ENCODE results near the gene FOXI1.

Gene FOXI1

DNA sequence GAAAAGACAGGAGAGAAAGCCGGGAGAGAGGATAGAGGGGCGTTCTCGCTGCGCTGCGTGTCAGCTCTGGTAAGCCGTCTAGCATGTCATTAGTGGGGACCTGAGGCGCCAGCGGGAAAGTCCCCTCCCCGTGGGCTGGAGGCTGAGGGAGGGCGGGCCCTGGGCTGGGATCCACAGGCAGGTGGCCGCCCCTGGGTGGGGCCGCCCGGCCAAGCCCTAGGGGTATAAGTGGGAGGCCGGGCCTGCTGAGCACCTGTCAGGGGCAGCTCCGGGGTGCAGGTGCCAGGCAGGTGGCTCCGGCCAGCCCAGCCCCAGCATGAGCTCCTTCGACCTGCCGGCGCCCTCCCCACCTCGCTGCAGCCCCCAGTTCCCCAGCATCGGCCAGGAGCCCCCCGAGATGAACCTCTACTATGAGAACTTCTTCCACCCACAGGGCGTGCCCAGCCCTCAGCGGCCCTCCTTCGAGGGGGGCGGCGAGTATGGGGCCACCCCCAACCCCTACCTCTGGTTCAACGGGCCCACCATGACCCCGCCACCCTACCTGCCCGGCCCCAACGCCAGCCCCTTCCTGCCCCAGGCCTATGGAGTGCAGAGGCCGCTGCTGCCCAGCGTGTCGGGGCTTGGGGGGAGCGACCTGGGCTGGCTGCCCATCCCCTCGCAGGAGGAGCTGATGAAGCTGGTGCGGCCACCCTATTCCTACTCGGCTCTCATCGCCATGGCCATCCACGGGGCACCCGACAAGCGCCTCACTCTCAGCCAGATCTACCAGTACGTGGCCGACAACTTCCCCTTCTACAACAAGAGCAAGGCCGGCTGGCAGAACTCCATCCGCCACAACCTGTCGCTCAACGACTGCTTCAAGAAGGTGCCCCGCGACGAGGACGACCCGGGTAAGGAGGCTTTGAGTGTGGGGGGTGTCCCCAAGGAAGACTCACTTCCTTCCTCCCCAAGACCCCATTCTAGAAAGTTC is at the start of gene FOXI1:
Gene FOXI1 (plus strand): TSS at position 256 of the 970 bp plus-strand sequence. CDS start 61 bp downstream, at position 317.
- no peak for DNase-seq

DNA sequence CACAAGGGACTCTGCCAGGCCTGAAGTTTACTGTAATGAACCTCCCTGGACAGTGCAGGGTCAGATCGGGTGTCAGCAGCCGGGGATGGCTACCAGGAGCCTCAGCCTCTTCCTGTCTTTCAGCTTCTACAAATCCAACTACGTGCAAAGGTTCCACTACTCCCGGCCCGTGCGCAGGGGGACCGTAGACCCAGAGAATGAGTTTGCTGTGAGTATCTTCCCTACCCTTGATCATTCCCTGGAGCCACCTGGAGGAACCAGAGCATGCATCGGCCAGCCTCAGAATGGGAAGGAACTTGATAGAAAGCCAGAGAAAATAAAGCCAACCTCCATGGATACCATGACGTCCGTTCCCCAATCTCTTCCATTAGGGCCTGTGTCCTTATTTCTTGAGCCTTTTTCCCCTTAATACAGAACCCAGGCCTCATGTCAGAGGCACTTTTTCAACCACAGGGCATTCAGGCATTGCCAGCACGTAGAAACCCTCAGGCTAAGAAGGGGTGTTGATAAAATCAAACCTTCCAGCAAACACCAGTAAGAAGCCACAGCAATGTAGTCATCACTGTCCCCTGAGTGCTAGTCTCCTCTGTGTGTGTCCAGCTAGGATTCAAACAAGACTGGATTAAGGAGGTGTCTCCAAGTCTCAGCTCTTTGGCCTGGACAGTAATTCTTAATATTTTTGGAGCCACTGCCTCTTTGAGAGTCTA is 49.0 kb upstream of the FOXI1 start:
- no peak for DNase-seq

DNA sequence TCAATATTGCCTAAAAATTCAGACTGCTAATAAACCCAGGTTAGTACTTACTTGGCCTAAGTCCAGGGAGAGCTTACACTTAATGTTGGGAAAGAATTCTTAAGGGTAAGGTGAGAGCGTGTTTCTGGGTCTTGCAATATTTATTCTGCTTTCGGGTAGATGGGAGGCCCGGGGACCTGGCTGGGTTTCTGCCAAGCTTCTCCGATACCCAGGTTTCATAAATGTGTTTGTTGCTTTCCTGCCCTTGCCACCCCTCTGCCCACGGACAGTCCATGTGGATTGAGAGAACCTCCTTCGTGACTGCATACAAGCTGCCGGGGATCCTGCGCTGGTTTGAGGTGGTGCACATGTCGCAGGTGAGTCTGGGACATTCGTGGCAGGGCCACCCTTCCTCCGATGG is 48.4 kb upstream of the FOXI1 start:
- no peak for DNase-seq

DNA sequence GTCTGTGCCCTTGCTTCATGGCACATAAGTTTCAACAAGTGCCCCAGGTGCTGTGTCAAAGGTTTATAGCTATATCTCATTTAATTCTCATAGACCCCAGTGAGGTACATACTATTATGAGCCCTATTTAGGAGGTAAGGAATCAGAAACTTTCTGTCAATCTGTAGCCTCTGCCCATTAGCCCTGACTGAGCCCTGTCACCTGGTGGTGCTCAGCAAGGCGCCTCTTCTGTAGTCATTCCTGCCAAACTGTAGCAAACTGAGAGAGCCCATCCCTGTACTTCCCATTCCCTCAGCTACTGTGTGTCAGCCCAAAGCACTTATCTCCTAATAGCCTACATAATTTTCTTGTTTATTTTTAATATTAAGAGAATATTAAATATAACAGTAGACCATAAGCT is 46.5 kb upstream of the FOXI1 start:
- DNase-seq: no peak

DNA sequence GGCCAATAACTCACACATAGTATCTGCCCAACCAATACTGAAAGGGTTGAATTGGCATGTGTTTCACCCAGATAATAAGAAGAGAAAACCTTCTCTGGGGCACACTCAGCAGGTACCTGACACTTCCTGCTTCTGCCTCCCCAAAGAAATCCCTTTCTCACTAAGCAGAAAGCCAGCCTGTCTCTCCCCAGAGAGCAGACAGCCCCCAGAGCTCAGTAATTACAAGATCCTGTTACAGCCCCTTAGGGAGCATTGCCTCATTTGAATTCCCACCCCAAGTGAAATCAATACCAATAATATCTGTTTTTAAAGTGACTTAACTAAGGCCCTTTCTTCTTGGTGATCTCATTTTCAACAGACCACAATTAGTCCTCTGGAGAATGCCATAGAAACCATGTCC is 38.5 kb upstream of the FOXI1 start:
- no peak for DNase-seq

DNA sequence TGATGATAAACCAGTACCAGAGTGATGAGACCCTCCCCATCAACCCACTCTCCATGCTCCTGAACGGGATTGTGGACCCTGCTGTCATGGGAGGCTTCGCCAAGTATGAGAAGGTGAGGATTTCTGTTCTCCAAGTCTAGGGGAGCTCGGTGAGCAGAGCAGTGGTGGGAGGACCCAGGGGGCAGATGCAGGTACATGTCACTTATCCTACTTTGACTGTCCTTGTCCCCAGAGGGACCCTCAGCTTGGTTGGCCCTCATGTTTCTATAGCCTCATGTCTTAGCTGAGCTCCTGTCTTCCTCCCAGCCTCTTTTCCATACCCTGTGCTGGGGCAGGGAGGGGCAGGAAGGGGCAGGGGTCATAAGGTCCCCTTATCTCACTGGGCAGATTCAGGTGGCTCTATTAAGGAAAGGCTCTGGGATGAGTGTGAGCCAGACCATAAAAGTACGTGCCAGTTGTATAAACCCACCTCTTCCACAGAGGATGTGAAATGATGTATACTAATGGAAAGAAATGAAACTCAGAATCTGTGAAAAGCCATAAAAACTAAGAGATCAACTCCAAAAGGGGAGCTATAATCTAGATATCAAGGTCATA is 38.0 kb upstream of the FOXI1 start:
- DNase-seq: no peak

DNA sequence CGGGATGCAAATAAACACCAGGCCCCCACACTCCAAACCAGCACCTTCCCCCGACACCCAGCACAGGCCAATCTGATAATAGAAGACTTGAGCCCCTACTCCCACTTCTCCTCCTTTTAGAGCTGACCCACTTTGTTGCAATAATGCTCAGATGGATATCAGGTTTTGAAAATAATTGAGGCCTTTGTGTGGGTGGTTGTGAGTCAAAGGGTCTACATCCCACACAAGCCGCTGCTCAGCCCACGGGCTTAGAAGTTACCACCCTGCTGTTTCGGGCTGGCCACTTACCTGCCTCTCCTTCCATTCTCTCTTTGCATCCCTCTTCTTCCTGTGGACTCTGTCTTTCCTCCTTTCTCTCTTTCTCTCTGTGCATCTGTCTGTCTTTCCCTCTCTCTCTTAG is 36.2 kb upstream of the FOXI1 start:
- DNase-seq: no peak

DNA sequence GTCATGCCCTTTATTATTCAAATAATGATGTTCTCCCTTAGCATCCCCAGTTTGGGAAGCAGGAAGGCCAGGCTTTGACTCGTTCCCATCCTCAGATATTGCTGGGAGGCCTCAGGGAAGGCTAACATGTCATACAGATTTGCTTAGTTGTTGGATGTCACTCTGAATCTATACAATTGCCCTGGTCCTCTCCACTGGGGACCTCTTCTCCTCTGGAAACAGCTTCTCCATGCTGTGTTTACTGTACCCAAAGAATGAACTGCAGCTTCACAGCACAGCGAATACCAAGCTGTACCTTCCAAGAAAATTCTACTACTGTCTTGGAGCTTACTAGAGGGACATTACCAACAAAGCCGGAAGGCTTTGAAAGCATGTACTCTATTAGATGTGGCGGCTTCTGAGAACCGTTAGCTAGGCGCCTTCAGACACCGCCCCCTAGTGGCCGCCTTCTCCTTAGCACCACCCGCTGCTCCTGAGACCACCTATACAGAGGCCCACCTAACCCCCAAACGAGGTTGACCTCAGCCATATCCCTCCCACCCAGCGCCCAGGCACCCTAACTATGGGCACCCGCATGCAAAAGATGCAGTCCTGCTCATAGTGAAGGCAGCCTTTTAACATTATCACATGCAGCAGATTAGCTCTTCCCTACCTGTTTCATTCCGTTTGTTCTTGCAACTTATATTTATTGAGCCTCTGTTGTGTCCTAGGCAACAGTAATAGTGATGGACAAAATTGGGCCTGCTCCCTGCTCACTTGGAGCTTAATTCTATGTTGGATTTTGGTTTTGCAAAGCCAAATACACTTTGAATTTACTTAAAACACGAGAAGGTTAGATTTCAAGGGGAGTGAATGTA is 34.9 kb upstream of the FOXI1 start:
- DNase-seq: peak; percentile 53

DNA sequence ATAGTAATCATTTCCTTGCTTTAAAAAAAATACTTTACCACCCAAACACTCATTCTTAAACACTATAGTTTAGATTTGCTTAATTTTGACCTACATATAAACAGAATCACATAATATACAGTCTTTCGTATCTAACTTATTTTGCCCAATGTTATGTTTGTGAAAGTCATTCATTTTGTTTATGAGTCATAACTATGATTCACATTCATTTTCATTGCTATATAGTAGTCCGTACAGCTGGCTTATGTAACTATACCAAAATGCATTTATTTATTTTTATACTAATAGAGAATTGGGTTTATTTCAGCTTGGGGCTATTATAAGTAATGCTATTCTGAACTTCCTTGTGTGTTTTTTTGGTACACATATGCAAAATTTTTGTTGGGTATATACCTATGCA is 33.9 kb upstream of the FOXI1 start:
- no peak for DNase-seq

DNA sequence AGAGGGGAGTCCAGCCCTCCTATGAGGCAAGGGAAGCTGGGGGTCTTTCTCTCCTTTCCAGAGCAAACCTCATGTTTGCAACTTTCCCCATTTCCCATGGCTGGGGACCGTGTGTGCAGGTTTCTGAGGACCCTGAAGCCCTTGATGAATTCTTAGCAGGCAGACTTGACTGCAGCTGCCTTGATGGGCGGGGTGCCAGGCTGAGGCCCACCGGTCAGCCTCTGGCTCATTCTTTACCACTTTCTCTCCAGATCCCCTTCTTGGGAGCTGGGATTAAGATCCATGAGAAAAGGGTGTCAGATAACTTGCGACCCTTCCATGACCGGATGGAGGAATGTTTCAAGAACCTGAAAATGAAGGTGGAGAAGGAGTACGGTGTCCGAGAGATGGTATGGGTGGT is 30.0 kb upstream of the FOXI1 start:
- peak; percentile 51 for DNase-seq

DNA sequence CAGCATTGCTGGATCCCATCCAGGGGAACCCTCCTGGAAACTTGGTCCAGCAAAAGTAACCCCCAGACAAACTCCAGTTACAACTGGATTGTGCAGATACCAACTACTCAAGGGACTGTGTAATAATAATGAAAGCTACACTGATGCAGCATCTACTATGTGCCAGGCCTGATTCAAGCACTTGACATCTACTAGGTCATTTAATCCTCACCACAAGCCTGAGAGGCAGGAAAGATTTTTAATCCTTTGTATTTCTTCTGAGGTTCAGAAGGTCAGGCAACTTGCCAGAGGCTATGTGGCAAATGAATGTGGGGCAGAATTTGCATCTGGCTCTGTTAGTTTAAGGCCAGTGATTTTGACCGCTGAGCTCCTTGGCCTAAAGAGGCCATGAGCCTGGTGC is 29.5 kb upstream of the FOXI1 start:
- no peak for DNase-seq

DNA sequence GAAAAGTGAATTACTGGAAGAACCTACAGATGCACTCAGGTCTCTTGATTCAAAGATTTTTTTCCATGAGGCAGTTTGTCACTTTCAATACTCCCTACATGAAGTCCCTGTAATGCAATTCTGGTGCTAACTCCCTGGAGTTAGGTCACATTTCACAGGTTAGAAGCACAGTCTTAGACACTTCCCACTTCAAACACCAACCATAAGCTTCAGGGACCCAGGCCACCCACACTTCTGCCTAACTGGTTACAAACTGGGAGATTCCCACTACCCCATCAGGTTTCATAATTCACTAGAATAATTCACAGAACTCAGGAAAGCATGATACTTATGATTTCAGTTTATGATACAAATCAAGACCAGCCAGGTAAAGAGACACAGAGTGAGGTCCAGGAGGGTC is 29.0 kb upstream of the FOXI1 start:
- DNase-seq: no peak

DNA sequence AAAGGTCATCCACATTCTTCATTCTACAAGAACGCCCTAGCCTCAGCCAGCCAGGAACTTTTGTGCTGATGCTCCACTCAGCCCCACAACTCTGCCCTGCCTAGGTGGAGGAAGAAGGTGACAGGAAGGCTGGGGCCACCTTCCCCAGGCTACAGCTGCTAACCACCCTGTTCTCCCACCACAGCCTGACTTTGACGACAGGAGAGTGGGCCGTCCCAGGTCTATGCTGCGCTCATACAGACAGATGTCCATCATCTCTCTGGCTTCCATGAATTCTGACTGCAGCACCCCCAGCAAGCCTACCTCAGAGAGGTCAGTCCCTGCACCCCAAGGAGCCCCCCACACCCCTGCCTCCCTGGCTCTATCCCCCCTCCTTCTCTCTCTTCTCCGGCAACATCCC is 28.2 kb upstream of the FOXI1 start:
- DNase-seq: no peak

DNA sequence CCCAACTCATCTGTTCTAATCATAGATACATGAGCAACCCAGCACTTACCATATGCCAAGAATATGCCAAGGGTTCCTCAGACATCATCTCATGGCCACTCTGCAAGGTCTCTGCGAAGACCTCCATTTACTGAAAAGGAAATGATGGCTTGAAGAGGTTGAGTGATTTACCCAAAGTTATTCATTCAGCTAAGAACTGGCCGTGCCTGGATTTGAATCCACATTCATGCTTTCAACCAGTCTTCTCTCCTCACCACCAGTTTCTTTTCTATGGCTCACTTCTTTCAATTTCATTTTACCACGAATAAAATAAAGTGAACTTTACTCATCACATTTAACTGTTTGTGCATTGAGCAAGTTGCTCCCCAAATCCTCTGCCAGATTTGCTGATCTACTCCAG is 27.2 kb upstream of the FOXI1 start:
- no peak for DNase-seq

DNA sequence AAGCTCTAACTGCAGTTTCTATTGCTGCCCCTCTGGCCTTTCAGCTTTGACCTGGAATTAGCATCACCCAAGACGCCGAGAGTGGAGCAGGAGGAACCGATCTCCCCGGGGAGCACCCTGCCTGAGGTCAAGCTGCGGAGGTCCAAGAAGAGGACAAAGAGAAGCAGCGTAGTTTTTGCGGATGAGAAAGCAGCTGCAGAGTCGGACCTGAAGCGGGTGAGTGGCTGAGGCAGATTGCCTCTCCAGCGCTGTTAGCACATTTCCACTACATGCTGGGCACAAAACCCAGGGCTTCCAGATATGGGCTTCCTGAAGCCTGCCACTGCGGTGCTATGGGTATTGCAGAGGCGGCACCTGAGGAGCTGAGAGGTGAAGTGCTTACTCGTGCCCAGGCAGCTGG is 26.8 kb upstream of the FOXI1 start:
- DNase-seq: no peak

DNA sequence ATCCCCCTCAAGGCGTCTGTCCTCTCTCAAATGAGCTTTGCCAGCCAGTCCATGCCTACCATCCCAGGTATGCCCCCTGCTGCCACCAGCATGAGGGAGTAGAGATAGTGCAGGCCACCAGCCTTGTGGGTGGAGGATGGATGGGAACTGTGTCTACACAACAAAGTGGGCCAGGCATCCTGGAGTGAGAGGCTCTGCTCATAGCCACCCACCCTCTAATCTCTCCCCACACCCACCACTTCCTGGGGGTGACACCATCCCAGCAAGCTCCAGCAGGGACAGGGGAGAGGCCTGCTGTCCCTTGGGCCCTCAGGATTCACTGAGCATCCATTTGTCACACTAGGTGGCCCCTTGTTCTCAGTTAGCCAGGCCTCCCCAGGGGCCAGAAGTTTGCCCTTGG is 25.5 kb upstream of the FOXI1 start:
- DNase-seq: no peak

DNA sequence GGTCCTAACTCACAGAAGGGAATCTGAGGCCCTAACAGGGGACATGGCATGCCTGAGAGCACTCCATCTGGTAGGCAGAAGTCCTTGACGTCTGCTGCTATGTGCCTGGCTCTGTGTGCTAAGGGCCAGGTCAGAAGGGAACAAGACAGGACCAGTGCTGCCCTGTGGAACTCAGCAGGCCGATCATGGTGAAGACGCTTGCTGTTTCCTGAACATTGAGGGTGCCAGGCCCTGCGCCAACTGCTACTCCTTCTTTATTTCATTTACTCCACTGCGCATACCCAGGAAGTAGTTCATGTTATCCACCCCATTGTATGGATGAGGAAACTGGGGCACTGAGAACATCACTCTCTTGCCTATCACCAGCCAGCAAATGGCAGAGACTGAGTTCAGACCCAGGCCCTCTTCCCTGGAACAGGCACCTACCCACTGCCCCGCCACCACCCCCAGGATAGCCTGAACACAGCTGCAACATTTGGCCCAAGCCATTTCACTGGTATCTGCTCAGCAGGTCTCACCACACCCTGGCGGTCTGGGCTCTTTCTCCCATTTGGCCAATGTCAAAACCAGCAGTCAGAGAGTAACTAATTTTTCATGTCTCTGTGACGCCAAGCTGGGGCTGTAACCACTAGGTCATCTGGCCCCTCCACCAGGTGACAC is 24.8 kb upstream of the FOXI1 start:
- DNase-seq: no peak

DNA sequence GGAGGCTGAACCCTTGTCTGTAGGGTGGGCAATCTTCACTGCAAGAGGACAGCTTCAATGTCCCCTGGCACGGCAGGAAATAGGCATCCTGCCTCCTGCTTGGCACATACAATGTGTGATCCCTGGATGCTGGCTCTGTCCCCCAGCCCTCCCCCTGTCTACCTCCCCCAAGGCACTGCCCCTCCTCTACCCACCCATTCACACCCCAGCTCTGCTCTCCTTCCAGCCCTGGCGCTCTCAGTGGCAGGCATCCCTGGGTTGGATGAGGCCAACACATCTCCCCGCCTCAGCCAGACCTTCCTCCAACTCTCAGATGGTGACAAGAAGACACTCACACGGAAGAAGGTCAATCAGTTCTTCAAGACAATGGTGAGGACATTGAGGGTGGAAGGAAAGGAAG is 24.1 kb upstream of the FOXI1 start:
- DNase-seq: no peak

DNA sequence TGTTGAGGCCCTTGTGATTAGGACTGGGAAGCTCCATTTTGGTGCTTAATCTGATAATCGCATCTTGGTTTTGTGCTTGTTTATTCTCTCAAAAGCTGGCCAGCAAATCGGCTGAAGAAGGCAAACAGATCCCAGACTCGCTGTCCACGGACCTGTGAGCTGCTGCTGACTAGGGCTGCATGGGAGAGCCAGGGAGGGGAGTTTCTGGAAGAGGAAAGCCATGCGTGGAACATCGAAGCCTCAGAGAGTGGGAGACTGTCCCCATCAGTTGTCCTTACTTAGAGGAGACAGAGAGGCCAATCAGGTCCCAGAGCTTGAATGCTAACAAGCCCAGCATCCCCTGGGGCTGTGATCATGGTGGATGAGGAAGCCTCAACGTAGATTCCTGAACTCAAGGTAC is 23.0 kb upstream of the FOXI1 start:
- DNase-seq: no peak

DNA sequence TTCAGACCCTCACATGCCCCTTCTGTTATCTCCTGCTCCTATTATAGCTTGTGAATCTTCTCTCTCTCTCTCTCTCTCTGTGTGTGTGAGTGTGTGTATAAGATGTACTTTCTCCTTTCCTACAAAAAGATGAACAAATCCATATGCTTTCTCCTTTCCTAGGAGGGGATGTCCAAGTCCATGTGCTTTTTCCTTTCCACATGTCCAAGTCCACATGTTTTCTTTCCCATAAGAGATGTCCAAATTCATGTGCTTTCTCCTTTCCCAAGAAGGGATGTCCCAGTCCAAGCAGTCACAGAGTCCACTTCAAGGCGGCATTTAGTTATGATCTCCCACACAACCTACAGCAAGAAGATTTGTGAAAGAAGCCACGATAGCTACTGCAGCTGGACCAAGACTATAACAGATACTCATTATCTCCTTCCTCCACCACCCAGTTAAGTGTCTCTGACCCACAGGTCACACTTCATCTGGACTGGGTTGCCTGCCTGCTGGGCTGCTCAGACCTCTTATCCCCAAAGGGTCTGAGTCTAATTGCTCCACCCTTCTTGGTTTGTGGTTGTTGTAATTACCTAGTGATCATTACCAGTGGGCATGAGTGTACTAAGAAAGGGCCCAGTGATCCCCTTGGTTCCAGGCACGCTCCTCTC is 18.4 kb upstream of the FOXI1 start:
- no peak for DNase-seq

DNA sequence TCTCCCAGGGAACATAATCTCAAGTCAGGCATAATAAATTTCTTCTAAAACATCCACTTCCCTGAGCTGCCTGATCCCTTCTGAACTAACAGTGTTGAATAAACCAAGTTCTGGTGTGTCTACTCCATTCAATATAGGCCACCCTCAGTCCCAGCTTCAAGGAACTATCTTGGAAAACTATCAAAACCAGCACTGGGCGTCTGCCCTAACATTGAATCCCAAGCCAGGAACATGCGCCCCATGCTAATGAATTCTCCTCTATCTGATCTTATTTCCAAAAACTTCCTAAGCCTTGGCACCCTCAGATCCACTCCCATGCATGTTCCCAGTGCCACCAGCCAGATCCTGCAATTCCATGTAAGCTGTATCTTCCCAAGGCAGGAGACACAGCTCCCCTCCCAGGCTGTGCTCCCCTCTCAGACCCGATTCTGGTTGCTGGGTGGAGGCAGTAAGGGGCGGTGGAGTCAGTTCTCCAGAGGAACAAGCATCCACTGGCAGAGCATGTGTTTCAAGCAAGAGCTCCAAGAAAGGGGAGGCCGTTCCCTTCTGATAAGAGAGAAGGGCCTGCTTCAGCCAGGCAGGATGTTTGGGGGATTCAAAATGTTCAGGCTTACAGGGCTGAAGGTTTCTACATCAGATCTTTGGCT is 13.1 kb upstream of the FOXI1 start:
- no peak for DNase-seq
